GM23338 (cell line): Measurements from ENCODE around the gene OAS3.

Experiments
- CREB1 ChIP-seq: fragments of 250-450 bp; sonication (Bioruptor Pico); IDR thresholded peaks from 2 replicates; pipeline ENCODE4 v1.5.0; 2020; ENCODE audit warnings: low read depth, mild to moderate bottlenecking, moderate library complexity
- CTCF ChIP-seq, 2 experiments: fragments of 200-600 bp in 1 of 2; sonication (generic) in 1 of 2; conservative IDR thresholded peaks; 2 replicates each; pipeline versions ENCODE4 v1.5.1 to v1.6.1; 2016 to 2017; ENCODE audit warnings: antibody characterized with exemption in 2 of 2, low read depth in 2 of 2, mild to moderate bottlenecking in 2 of 2, moderate library complexity in 1 of 2
- EZH2 ChIP-seq: fragments of 200-600 bp; sonication (generic); IDR thresholded peaks from one replicate; pipeline ENCODE4 v1.8.0; 2017; ENCODE audit warnings: antibody characterized with exemption, mild to moderate bottlenecking, low read depth; ENCODE audit not compliant: unreplicated experiment
- EZH2phosphoT487 ChIP-seq: fragments of 200-600 bp; sonication (generic); IDR thresholded peaks from one replicate; pipeline ENCODE4 v1.8.1; 2018; ENCODE audit warnings: antibody characterized with exemption; ENCODE audit not compliant: unreplicated experiment
- POLR2AphosphoS5 ChIP-seq: IDR thresholded peaks from 2 replicates; pipeline ENCODE4 v1.6.1; 2016; ENCODE audit warnings: antibody characterized with exemption, low read depth
- TF ChIP-seq, protein P1 (sequence below): IDR thresholded peaks from one replicate; pipeline ENCODE4 v1.6.1; 2018; ENCODE audit warnings: antibody characterized with exemption; ENCODE audit not compliant: unreplicated experiment

- TF ChIP-seq CTCF (conservative IDR thresholded peaks at IDR 0.05; ENCODE audit: low read depth in 2 of 2) = no peak
- TF ChIP-seq POLR2AphosphoS5 = no peak
- TF ChIP-seq EZH2 = no peak
- TF ChIP-seq CREB1 = no peak
- TF ChIP-seq, protein P1, sequence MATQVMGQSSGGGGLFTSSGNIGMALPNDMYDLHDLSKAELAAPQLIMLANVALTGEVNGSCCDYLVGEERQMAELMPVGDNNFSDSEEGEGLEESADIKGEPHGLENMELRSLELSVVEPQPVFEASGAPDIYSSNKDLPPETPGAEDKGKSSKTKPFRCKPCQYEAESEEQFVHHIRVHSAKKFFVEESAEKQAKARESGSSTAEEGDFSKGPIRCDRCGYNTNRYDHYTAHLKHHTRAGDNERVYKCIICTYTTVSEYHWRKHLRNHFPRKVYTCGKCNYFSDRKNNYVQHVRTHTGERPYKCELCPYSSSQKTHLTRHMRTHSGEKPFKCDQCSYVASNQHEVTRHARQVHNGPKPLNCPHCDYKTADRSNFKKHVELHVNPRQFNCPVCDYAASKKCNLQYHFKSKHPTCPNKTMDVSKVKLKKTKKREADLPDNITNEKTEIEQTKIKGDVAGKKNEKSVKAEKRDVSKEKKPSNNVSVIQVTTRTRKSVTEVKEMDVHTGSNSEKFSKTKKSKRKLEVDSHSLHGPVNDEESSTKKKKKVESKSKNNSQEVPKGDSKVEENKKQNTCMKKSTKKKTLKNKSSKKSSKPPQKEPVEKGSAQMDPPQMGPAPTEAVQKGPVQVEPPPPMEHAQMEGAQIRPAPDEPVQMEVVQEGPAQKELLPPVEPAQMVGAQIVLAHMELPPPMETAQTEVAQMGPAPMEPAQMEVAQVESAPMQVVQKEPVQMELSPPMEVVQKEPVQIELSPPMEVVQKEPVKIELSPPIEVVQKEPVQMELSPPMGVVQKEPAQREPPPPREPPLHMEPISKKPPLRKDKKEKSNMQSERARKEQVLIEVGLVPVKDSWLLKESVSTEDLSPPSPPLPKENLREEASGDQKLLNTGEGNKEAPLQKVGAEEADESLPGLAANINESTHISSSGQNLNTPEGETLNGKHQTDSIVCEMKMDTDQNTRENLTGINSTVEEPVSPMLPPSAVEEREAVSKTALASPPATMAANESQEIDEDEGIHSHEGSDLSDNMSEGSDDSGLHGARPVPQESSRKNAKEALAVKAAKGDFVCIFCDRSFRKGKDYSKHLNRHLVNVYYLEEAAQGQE = no peak
- no peak for TF ChIP-seq EZH2phosphoT487
These were observed 9.5 kb downstream of the OAS3 start for GRCh38 chr12:112947761-112948160.
